ENCODE data around the gene MDM2. TPM values are rescaled to one million over a fixed set of nuclear protein-coding genes. Genes with fewer than 3 reads are reported as not detected.
A peak's percentile ranks its signal among the peaks of the same experiment; 100 is the strongest.

The MDM2 gene
- total and polyA plus RNA-seq, 9 of the 15 experiments (the other 6 are each of a cell fraction or from before 2014, with no cell fraction given): 13.6 to 100 (median 49.0) TPM

DNA sequence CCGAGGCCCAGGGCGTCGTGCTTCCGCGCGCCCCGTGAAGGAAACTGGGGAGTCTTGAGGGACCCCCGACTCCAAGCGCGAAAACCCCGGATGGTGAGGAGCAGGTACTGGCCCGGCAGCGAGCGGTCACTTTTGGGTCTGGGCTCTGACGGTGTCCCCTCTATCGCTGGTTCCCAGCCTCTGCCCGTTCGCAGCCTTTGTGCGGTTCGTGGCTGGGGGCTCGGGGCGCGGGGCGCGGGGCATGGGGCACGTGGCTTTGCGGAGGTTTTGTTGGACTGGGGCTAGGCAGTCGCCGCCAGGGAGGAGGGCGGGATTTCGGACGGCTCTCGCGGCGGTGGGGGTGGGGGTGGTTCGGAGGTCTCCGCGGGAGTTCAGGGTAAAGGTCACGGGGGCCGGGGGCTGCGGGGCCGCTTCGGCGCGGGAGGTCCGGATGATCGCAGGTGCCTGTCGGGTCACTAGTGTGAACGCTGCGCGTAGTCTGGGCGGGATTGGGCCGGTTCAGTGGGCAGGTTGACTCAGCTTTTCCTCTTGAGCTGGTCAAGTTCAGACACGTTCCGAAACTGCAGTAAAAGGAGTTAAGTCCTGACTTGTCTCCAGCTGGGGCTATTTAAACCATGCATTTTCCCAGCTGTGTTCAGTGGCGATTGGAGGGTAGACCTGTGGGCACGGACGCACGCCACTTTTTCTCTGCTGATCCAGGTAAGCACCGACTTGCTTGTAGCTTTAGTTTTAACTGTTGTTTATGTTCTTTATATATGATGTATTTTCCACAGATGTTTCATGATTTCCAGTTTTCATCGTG lies 612 bp downstream of the MDM2 start (continued):
- TF ChIP-seq HDAC3 (IDR thresholded peaks at IDR 0.05; ENCODE audit: borderline replicate concordance, partially characterized antibody): no peak
- TF ChIP-seq, protein P1, sequence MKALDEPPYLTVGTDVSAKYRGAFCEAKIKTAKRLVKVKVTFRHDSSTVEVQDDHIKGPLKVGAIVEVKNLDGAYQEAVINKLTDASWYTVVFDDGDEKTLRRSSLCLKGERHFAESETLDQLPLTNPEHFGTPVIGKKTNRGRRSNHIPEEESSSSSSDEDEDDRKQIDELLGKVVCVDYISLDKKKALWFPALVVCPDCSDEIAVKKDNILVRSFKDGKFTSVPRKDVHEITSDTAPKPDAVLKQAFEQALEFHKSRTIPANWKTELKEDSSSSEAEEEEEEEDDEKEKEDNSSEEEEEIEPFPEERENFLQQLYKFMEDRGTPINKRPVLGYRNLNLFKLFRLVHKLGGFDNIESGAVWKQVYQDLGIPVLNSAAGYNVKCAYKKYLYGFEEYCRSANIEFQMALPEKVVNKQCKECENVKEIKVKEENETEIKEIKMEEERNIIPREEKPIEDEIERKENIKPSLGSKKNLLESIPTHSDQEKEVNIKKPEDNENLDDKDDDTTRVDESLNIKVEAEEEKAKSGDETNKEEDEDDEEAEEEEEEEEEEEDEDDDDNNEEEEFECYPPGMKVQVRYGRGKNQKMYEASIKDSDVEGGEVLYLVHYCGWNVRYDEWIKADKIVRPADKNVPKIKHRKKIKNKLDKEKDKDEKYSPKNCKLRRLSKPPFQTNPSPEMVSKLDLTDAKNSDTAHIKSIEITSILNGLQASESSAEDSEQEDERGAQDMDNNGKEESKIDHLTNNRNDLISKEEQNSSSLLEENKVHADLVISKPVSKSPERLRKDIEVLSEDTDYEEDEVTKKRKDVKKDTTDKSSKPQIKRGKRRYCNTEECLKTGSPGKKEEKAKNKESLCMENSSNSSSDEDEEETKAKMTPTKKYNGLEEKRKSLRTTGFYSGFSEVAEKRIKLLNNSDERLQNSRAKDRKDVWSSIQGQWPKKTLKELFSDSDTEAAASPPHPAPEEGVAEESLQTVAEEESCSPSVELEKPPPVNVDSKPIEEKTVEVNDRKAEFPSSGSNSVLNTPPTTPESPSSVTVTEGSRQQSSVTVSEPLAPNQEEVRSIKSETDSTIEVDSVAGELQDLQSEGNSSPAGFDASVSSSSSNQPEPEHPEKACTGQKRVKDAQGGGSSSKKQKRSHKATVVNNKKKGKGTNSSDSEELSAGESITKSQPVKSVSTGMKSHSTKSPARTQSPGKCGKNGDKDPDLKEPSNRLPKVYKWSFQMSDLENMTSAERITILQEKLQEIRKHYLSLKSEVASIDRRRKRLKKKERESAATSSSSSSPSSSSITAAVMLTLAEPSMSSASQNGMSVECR (CRISPR knock-in tag; IDR thresholded peaks at IDR 0.05): peak; percentile 76; the same call in 1 of the 2 replicates
- TF ChIP-seq, protein P2, sequence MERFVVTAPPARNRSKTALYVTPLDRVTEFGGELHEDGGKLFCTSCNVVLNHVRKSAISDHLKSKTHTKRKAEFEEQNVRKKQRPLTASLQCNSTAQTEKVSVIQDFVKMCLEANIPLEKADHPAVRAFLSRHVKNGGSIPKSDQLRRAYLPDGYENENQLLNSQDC (CRISPR knock-in tag; IDR thresholded peaks at IDR 0.05): no peak
- TF ChIP-seq LARP7 (IDR thresholded peaks at IDR 0.05): no peak
- TF ChIP-seq TAL1 (IDR thresholded peaks at IDR 0.05): no peak
- TF ChIP-seq, protein P3, sequence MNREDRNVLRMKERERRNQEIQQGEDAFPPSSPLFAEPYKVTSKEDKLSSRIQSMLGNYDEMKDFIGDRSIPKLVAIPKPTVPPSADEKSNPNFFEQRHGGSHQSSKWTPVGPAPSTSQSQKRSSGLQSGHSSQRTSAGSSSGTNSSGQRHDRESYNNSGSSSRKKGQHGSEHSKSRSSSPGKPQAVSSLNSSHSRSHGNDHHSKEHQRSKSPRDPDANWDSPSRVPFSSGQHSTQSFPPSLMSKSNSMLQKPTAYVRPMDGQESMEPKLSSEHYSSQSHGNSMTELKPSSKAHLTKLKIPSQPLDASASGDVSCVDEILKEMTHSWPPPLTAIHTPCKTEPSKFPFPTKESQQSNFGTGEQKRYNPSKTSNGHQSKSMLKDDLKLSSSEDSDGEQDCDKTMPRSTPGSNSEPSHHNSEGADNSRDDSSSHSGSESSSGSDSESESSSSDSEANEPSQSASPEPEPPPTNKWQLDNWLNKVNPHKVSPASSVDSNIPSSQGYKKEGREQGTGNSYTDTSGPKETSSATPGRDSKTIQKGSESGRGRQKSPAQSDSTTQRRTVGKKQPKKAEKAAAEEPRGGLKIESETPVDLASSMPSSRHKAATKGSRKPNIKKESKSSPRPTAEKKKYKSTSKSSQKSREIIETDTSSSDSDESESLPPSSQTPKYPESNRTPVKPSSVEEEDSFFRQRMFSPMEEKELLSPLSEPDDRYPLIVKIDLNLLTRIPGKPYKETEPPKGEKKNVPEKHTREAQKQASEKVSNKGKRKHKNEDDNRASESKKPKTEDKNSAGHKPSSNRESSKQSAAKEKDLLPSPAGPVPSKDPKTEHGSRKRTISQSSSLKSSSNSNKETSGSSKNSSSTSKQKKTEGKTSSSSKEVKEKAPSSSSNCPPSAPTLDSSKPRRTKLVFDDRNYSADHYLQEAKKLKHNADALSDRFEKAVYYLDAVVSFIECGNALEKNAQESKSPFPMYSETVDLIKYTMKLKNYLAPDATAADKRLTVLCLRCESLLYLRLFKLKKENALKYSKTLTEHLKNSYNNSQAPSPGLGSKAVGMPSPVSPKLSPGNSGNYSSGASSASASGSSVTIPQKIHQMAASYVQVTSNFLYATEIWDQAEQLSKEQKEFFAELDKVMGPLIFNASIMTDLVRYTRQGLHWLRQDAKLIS (CRISPR knock-in tag; IDR thresholded peaks at IDR 0.05): peak; percentile 9; the same call in 1 of the 2 replicates
- no peak for TF ChIP-seq ZNF354B (CRISPR knock-in tag; IDR thresholded peaks at IDR 0.05)
- no peak for TF ChIP-seq HCFC1 (IDR thresholded peaks at IDR 0.05; ENCODE audit: low read depth, low read length)
- no peak for TF ChIP-seq SRF (CRISPR knock-in tag; IDR thresholded peaks at IDR 0.05)
- peak; percentile 57 for TF ChIP-seq MAFG (tag; conservative IDR thresholded peaks at IDR 0.05)
- TF ChIP-seq NRF1 (conservative IDR thresholded peaks at IDR 0.05 in 1 of 2, IDR thresholded peaks at IDR 0.05 in 1 of 2): no peak; a peak in 1 of 4 replicates

Data from K562 (cell line).